WTC11 (cell line): ENCODE data around the gene PRKACA. TPM values are rescaled to one million over a fixed set of nuclear protein-coding genes. Genes with fewer than 3 reads are reported as not detected.

ENCODE experiments used
- ATAC-seq: fragments of 200-7000 bp; cut with Tn5 transposase; 2 replicates; pipeline ENCODE4 v1.10.0; 2021; ENCODE audit warnings: mild to moderate bottlenecking, moderate library complexity
- CTCF ChIA-PET: fragments of 300-600 bp; sonication (Branson Sonifier 250); formaldehyde crosslinking; loops from one replicate; lab custom pipeline; 2021; ENCODE audit warnings: antibody characterized with exemption; lab: Charles Lee
- POLR2A ChIA-PET: fragments of 350-600 bp; sonication (Branson Sonifier 250); formaldehyde crosslinking; loops from one replicate; lab custom pipeline; 2021; ENCODE audit warnings: antibody characterized with exemption; lab: Charles Lee
- DNase-seq: peaks from one replicate; pipeline ENCODE4 v3.0.0; 2021; ENCODE audit warnings: low spot score
- H3K27ac Mint-ChIP-seq: 2 replicates; pipeline ENCODE4 v1.8.0; 2021; ENCODE audit warnings: mixed read lengths
- H3K27me3 Mint-ChIP-seq: 2 replicates; pipeline ENCODE4 v1.8.0; 2021; ENCODE audit warnings: low read depth, mild to moderate bottlenecking, moderate library complexity, mixed read lengths
- H3K36me3 Mint-ChIP-seq: 2 replicates; pipeline ENCODE4 v1.8.0; 2021; ENCODE audit warnings: mixed read lengths
- H3K4me1 Mint-ChIP-seq: 2 replicates; pipeline ENCODE4 v1.8.0; 2022; ENCODE audit warnings: mixed read lengths
- H3K4me3 Mint-ChIP-seq: 2 replicates; pipeline ENCODE4 v1.8.0; 2021; ENCODE audit warnings: mild to moderate bottlenecking, moderate library complexity, mixed read lengths
- H3K9me3 Mint-ChIP-seq: 2 replicates; pipeline ENCODE4 v1.8.0; 2021; ENCODE audit warnings: mixed read lengths
- ATF1 ChIP-seq: sonication (generic); formaldehyde crosslinking; IDR thresholded peaks from 2 replicates; pipeline ENCODE4 v1.8.1; 2023; ENCODE audit warnings: mild to moderate bottlenecking, moderate library complexity, missing genetic modification reagents
- CBFB ChIP-seq: sonication (generic); formaldehyde crosslinking; IDR thresholded peaks from 2 replicates; pipeline ENCODE4 v1.8.1; 2022; ENCODE audit warnings: mild to moderate bottlenecking, low read depth, missing genetic modification reagents
- FOXP1 ChIP-seq: sonication (generic); formaldehyde crosslinking; IDR thresholded peaks from 2 replicates; pipeline ENCODE4 v1.8.0; 2022; ENCODE audit warnings: missing genetic modification reagents, mild to moderate bottlenecking, moderate library complexity, borderline replicate concordance
- MYBL2 ChIP-seq: sonication (generic); formaldehyde crosslinking; IDR thresholded peaks from 2 replicates; pipeline ENCODE4 v1.8.1; 2023; ENCODE audit warnings: mild to moderate bottlenecking, moderate library complexity, missing genetic modification reagents
- NFATC4 ChIP-seq: fragments of 250-450 bp; sonication (Bioruptor Pico); IDR thresholded peaks from 2 replicates; pipeline ENCODE4 v1.9.0; 2021; ENCODE audit warnings: mild to moderate bottlenecking
- NFE2L1 ChIP-seq: sonication (generic); formaldehyde crosslinking; IDR thresholded peaks from 2 replicates; pipeline ENCODE4 v1.8.1; 2023; ENCODE audit warnings: missing genetic modification reagents
- NR1H2 ChIP-seq: sonication (generic); formaldehyde crosslinking; IDR thresholded peaks from 2 replicates; pipeline ENCODE4 v1.9.0; 2021; ENCODE audit warnings: mild to moderate bottlenecking, moderate library complexity, missing genetic modification reagents
- RELA ChIP-seq: sonication (generic); formaldehyde crosslinking; IDR thresholded peaks from 2 replicates; pipeline ENCODE4 v1.8.1; 2022; ENCODE audit warnings: missing genetic modification reagents, mild to moderate bottlenecking, borderline replicate concordance
- SMAD3 ChIP-seq: sonication (generic); formaldehyde crosslinking; IDR thresholded peaks from 2 replicates; pipeline ENCODE4 v1.8.0; 2022; ENCODE audit warnings: missing genetic modification reagents, mild to moderate bottlenecking, borderline replicate concordance
- SOX15 ChIP-seq: fragments of 250-450 bp; sonication (Bioruptor Pico); IDR thresholded peaks from 2 replicates; pipeline ENCODE4 v1.9.0; 2021; ENCODE audit warnings: mild to moderate bottlenecking
- total RNA-seq: library from RNA; stranded (reverse); gene quantifications from 3 replicates; pipeline ENCODE4 v1.2.3, GENCODE V29; 2021
- TF ChIP-seq, protein P1 (sequence below): sonication (generic); formaldehyde crosslinking; IDR thresholded peaks from 2 replicates; pipeline ENCODE4 v1.8.1; 2023; ENCODE audit warnings: mild to moderate bottlenecking, missing genetic modification reagents, borderline replicate concordance
- TF ChIP-seq, protein P2 (sequence below): sonication (generic); formaldehyde crosslinking; conservative IDR thresholded peaks from 2 replicates; pipeline ENCODE4 v1.8.1; 2022; ENCODE audit warnings: mild to moderate bottlenecking, missing genetic modification reagents
- TF ChIP-seq, protein P3 (sequence below): sonication (generic); formaldehyde crosslinking; IDR thresholded peaks from 2 replicates; pipeline ENCODE4 v1.8.1; 2023; ENCODE audit warnings: mild to moderate bottlenecking, missing genetic modification reagents, moderate library complexity
- TF ChIP-seq, protein P4 (sequence below): fragments of 250-450 bp; sonication (Bioruptor Pico); IDR thresholded peaks from 2 replicates; pipeline ENCODE4 v1.9.0; 2021; ENCODE audit warnings: mild to moderate bottlenecking
- TF ChIP-seq, protein P5 (sequence below): fragments of 250-450 bp; sonication (Bioruptor Pico); IDR thresholded peaks from 2 replicates; pipeline ENCODE4 v2.1.2; 2022; ENCODE audit warnings: mild to moderate bottlenecking, moderate library complexity
- TF ChIP-seq, protein P6 (sequence below): fragments of 250-450 bp; sonication (Bioruptor Pico); conservative IDR thresholded peaks from 2 replicates; pipeline ENCODE4 v1.9.0; 2021; ENCODE audit warnings: mild to moderate bottlenecking
- TF ChIP-seq, protein P7 (sequence below): fragments of 250-450 bp; sonication (Bioruptor Pico); IDR thresholded peaks from 2 replicates; pipeline ENCODE4 v1.9.0; 2021; ENCODE audit warnings: mild to moderate bottlenecking

Gene PRKACA
- total RNA-seq, 1 experiment from 2014 or later = 37.8 TPM

DNA sequence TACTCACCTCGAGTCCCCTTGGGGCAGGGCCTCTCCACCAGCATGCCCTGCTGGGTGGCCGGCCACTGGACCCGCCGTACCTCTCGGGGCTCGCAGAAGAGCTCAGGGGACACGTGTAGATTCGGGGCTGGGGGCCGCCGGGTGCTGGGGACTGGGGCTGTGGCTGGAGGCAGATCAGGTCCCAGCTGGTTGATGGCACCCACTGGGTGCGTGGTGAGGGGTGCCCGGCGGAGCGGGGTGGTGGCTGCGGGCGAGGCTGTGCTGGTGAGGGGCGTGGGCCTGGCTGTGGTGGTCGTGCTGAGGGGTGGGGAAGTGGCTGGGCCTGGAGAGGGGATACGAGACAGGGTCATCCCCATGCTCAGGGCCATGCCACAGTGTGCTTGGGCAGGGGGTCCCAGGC is 43.7 kb upstream of the PRKACA start:
- ChIA-PET POLR2A (no interaction called here), CTCF (interaction anchor here (1.4 to 1.8 kb wide), 3 partner anchors 25 to 319 kb away, joined by 3 to 9 read pairs (median 5); partner anchors contain the start of gene ASF1B)
- ATAC-seq (no peak), DNase-seq (no peak)
- no peaks in the 10 kb centered on the region for H3K9me3 Mint-ChIP-seq
- no peaks in the 10 kb centered on the region for H3K27me3 Mint-ChIP-seq
- H3K4me1 Mint-ChIP-seq = peaks cover 1% of the 10 kb centered on the region; the same call in 1 of the 2 replicates
- peaks cover 29% of the 10 kb centered on the region for H3K36me3 Mint-ChIP-seq
- H3K4me3 Mint-ChIP-seq = no peak overlapping the region
- TF ChIP-seq, protein P1, sequence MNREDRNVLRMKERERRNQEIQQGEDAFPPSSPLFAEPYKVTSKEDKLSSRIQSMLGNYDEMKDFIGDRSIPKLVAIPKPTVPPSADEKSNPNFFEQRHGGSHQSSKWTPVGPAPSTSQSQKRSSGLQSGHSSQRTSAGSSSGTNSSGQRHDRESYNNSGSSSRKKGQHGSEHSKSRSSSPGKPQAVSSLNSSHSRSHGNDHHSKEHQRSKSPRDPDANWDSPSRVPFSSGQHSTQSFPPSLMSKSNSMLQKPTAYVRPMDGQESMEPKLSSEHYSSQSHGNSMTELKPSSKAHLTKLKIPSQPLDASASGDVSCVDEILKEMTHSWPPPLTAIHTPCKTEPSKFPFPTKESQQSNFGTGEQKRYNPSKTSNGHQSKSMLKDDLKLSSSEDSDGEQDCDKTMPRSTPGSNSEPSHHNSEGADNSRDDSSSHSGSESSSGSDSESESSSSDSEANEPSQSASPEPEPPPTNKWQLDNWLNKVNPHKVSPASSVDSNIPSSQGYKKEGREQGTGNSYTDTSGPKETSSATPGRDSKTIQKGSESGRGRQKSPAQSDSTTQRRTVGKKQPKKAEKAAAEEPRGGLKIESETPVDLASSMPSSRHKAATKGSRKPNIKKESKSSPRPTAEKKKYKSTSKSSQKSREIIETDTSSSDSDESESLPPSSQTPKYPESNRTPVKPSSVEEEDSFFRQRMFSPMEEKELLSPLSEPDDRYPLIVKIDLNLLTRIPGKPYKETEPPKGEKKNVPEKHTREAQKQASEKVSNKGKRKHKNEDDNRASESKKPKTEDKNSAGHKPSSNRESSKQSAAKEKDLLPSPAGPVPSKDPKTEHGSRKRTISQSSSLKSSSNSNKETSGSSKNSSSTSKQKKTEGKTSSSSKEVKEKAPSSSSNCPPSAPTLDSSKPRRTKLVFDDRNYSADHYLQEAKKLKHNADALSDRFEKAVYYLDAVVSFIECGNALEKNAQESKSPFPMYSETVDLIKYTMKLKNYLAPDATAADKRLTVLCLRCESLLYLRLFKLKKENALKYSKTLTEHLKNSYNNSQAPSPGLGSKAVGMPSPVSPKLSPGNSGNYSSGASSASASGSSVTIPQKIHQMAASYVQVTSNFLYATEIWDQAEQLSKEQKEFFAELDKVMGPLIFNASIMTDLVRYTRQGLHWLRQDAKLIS = no peak
- TF ChIP-seq FOXP1 (no peak), NFATC4 (CRISPR knock-in tag) (no peak), MYBL2 (no peak), NR1H2 (CRISPR knock-in tag) (no peak), ATF1 (no peak), SMAD3 (CRISPR knock-in tag) (no peak), CBFB (no peak), NFE2L1 (no peak), SOX15 (CRISPR knock-in tag) (no peak), RELA (CRISPR knock-in tag) (no peak)
- TF ChIP-seq, protein P2, sequence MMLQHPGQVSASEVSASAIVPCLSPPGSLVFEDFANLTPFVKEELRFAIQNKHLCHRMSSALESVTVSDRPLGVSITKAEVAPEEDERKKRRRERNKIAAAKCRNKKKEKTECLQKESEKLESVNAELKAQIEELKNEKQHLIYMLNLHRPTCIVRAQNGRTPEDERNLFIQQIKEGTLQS (CRISPR knock-in tag) = no peak
- TF ChIP-seq, protein P3, sequence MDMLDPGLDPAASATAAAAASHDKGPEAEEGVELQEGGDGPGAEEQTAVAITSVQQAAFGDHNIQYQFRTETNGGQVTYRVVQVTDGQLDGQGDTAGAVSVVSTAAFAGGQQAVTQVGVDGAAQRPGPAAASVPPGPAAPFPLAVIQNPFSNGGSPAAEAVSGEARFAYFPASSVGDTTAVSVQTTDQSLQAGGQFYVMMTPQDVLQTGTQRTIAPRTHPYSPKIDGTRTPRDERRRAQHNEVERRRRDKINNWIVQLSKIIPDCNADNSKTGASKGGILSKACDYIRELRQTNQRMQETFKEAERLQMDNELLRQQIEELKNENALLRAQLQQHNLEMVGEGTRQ (CRISPR knock-in tag) = no peak
- TF ChIP-seq, protein P4, sequence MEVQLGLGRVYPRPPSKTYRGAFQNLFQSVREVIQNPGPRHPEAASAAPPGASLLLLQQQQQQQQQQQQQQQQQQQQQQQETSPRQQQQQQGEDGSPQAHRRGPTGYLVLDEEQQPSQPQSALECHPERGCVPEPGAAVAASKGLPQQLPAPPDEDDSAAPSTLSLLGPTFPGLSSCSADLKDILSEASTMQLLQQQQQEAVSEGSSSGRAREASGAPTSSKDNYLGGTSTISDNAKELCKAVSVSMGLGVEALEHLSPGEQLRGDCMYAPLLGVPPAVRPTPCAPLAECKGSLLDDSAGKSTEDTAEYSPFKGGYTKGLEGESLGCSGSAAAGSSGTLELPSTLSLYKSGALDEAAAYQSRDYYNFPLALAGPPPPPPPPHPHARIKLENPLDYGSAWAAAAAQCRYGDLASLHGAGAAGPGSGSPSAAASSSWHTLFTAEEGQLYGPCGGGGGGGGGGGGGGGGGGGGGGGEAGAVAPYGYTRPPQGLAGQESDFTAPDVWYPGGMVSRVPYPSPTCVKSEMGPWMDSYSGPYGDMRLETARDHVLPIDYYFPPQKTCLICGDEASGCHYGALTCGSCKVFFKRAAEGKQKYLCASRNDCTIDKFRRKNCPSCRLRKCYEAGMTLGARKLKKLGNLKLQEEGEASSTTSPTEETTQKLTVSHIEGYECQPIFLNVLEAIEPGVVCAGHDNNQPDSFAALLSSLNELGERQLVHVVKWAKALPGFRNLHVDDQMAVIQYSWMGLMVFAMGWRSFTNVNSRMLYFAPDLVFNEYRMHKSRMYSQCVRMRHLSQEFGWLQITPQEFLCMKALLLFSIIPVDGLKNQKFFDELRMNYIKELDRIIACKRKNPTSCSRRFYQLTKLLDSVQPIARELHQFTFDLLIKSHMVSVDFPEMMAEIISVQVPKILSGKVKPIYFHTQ (CRISPR knock-in tag) = no peak
- TF ChIP-seq, protein P5, sequence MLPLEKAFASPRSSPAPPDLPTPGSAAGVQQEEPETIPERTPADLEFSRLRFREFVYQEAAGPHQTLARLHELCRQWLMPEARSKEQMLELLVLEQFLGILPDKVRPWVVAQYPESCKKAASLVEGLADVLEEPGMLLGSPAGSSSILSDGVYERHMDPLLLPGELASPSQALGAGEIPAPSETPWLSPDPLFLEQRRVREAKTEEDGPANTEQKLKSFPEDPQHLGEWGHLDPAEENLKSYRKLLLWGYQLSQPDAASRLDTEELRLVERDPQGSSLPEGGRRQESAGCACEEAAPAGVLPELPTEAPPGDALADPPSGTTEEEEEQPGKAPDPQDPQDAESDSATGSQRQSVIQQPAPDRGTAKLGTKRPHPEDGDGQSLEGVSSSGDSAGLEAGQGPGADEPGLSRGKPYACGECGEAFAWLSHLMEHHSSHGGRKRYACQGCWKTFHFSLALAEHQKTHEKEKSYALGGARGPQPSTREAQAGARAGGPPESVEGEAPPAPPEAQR (CRISPR knock-in tag) = no peak
- TF ChIP-seq, protein P6, sequence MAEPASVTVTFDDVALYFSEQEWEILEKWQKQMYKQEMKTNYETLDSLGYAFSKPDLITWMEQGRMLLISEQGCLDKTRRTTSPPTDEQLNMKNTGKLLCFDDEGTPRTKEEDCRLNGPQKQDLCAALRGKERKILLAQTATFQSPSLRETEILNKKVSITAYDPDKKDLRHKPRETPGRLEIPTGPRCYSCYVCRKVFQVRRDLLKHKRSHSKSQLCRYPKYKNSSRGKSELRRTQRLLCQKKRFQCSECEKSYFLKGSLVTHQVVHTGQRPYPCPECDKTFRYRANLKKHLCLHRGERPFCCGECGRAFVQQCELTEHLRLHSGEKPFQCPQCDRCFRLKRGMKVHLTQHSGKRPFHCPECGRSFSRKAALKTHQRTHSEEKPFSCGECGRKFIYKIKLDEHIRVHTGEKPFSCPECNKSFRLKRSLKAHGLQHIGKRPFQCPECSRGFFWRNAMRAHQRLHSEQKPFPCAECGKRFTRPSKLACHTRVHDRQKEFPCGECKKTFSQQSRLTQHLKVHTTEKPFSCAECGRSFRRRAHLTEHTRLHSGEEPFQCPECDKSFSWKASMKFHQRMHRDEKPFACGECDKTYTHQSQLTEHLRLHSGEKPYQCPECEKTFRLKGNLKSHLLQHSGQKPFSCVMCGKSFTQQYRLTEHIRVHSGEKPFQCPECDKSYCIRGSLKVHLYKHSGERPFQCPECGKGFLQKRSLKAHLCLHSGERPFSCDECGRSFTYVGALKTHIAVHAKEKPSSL = no peak
- TF ChIP-seq, protein P7, sequence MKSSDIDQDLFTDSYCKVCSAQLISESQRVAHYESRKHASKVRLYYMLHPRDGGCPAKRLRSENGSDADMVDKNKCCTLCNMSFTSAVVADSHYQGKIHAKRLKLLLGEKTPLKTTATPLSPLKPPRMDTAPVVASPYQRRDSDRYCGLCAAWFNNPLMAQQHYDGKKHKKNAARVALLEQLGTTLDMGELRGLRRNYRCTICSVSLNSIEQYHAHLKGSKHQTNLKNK (CRISPR knock-in tag) = no peak
- H3K27ac Mint-ChIP-seq = no peak overlapping the region
